HepG2 (cell line): ENCODE results near the gene VASN. TPM values are rescaled to one million over a fixed set of nuclear protein-coding genes. Genes with fewer than 3 reads are reported as not detected.

Experiments
- FOXO4 ChIP-seq: sonication (generic); formaldehyde crosslinking; conservative IDR thresholded peaks from 2 replicates; pipeline ENCODE4 v1.8.1; 2023; ENCODE audit warnings: missing genetic modification reagents
- HHEX ChIP-seq: IDR thresholded peaks from 2 replicates; pipeline ENCODE4 v1.6.1; 2016; ENCODE audit warnings: control low read depth
- IKZF4 ChIP-seq: sonication (generic); formaldehyde crosslinking; IDR thresholded peaks from 2 replicates; pipeline ENCODE4 v1.5.1; 2020; ENCODE audit warnings: borderline replicate concordance, mild to moderate bottlenecking, low read depth, missing genetic modification reagents; ENCODE audit errors: not compliant biosample characterization
- KDM6A ChIP-seq: IDR thresholded peaks from 2 replicates; pipeline ENCODE4 v1.6.1; 2016; ENCODE audit warnings: low read depth
- PBX2 ChIP-seq: IDR thresholded peaks from 2 replicates; pipeline ENCODE4 v1.6.1; 2016; ENCODE audit warnings: control low read depth
- RXRA ChIP-seq: sonication (generic); formaldehyde crosslinking; IDR thresholded peaks from 2 replicates; pipeline ENCODE4 v1.5.1; 2020; ENCODE audit warnings: missing genetic modification reagents
- TRIM22 ChIP-seq: fragments of 450-650 bp; IDR thresholded peaks from 2 replicates; pipeline ENCODE4 v1.6.1; 2017
- ZBTB33 ChIP-seq: sonication (generic); formaldehyde crosslinking; IDR thresholded peaks from 2 replicates; pipeline ENCODE4 v1.4.0; 2020; ENCODE audit warnings: missing genetic modification reagents
- ZMAT3 ChIP-seq: sonication (generic); formaldehyde crosslinking; conservative IDR thresholded peaks from 2 replicates; pipeline ENCODE4 v1.7.0; 2021; ENCODE audit warnings: missing genetic modification reagents
- ZNF317 ChIP-seq: sonication (generic); formaldehyde crosslinking; IDR thresholded peaks from 2 replicates; pipeline ENCODE4 v1.5.0; 2020; ENCODE audit warnings: mild to moderate bottlenecking, missing genetic modification reagents
- ZNF44 ChIP-seq: sonication (generic); formaldehyde crosslinking; IDR thresholded peaks from 2 replicates; pipeline ENCODE4 v1.5.1; 2020; ENCODE audit warnings: mild to moderate bottlenecking, missing genetic modification reagents
- ZNF441 ChIP-seq: sonication (generic); formaldehyde crosslinking; IDR thresholded peaks from 2 replicates; pipeline ENCODE4 v1.7.0; 2021; ENCODE audit warnings: missing genetic modification reagents, borderline replicate concordance
- ZSCAN20 ChIP-seq: sonication (generic); formaldehyde crosslinking; IDR thresholded peaks from 2 replicates; pipeline ENCODE4 v1.4.0; 2020; ENCODE audit warnings: missing genetic modification reagents, mild to moderate bottlenecking, borderline replicate concordance
- ZSCAN9 ChIP-seq: IDR thresholded peaks from 2 replicates; pipeline ENCODE4 v1.6.1; 2016; ENCODE audit warnings: borderline replicate concordance
- polyA plus RNA-seq, 8 experiments: library from polyadenylated mRNA; depleted of rRNA in 3 of 8; stranded (reverse) in 7 of 8; unstranded in 1 of 8; fragments of >200 nt; fragmentation: Illumina TruSeq in 4 of 8; extraction: Trizol in 4 of 8; gene quantifications; 2 replicates each; pipeline versions ENCODE4 v1.2.1 to v1.2.3, GENCODE V29; 2011 to 2016; ENCODE audit warnings: low read depth in 4 of 8, missing spikeins in 1 of 8, mixed read lengths in 1 of 8; ENCODE audit not compliant: insufficient read depth in 1 of 8
- total RNA-seq, 5 experiments: library from RNA; depleted of rRNA; stranded (reverse); fragments of >200 nt; fragmentation: Illumina TruSeq; extraction: Trizol; gene quantifications; 2 replicates each; pipeline ENCODE4 v1.2.3, GENCODE V29; 2016; ENCODE audit warnings: low read depth in 1 of 5
- TF ChIP-seq, protein P1 (sequence below): sonication (generic); formaldehyde crosslinking; IDR thresholded peaks from 2 replicates; pipeline ENCODE4 v1.4.0; 2020; ENCODE audit warnings: missing genetic modification reagents
- TF ChIP-seq, protein P2 (sequence below): sonication (generic); formaldehyde crosslinking; IDR thresholded peaks from 2 replicates; pipeline ENCODE4 v1.5.0; 2020; ENCODE audit warnings: mild to moderate bottlenecking, missing genetic modification reagents, borderline replicate concordance

Gene VASN
- total and polyA plus RNA-seq, 2 of the 13 experiments (the other 11 are each of a cell fraction or from before 2014, with no cell fraction given), result 8.4 to 18.2 TPM

DNA sequence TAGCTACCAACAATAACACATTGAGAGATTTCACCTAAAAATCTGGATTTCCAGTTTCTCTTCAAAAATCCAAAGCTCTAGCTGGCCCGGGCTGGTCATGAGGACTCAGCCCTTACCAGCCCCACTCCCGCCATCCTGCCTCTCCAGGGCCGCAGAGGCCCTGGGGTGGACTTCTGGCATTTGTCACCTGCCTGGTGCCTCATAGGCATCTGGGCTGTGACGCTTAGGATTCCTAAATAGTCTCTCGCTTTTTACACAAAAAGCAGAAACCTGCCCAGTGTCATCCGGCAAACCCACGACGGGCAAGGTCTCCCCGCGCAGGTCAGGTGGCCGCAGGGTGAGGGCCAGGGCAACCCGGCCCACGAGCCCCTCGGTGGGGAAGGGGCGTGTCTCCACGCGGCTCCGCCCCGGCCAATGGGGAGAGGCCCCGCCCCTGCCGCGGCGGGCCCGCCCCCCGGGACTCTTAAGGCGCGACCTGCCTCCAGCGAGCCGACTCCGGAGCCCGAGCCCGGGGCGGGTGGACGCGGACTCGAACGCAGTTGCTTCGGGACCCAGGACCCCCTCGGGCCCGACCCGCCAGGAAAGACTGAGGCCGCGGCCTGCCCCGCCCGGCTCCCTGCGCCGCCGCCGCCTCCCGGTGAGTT lies at the start of gene VASN (continued):
- TF ChIP-seq, protein P1, sequence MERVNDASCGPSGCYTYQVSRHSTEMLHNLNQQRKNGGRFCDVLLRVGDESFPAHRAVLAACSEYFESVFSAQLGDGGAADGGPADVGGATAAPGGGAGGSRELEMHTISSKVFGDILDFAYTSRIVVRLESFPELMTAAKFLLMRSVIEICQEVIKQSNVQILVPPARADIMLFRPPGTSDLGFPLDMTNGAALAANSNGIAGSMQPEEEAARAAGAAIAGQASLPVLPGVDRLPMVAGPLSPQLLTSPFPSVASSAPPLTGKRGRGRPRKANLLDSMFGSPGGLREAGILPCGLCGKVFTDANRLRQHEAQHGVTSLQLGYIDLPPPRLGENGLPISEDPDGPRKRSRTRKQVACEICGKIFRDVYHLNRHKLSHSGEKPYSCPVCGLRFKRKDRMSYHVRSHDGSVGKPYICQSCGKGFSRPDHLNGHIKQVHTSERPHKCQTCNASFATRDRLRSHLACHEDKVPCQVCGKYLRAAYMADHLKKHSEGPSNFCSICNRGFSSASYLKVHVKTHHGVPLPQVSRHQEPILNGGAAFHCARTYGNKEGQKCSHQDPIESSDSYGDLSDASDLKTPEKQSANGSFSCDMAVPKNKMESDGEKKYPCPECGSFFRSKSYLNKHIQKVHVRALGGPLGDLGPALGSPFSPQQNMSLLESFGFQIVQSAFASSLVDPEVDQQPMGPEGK, result peak; percentile 40; the same call in 1 of the 2 replicates
- TF ChIP-seq, protein P2, sequence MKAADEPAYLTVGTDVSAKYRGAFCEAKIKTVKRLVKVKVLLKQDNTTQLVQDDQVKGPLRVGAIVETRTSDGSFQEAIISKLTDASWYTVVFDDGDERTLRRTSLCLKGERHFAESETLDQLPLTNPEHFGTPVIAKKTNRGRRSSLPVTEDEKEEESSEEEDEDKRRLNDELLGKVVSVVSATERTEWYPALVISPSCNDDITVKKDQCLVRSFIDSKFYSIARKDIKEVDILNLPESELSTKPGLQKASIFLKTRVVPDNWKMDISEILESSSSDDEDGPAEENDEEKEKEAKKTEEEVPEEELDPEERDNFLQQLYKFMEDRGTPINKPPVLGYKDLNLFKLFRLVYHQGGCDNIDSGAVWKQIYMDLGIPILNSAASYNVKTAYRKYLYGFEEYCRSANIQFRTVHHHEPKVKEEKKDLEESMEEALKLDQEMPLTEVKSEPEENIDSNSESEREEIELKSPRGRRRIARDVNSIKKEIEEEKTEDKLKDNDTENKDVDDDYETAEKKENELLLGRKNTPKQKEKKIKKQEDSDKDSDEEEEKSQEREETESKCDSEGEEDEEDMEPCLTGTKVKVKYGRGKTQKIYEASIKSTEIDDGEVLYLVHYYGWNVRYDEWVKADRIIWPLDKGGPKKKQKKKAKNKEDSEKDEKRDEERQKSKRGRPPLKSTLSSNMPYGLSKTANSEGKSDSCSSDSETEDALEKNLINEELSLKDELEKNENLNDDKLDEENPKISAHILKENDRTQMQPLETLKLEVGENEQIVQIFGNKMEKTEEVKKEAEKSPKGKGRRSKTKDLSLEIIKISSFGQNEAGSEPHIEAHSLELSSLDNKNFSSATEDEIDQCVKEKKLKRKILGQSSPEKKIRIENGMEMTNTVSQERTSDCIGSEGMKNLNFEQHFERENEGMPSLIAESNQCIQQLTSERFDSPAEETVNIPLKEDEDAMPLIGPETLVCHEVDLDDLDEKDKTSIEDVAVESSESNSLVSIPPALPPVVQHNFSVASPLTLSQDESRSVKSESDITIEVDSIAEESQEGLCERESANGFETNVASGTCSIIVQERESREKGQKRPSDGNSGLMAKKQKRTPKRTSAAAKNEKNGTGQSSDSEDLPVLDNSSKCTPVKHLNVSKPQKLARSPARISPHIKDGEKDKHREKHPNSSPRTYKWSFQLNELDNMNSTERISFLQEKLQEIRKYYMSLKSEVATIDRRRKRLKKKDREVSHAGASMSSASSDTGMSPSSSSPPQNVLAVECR, result peak; percentile 41; the same call in 1 of the 2 replicates
- peak; percentile 37; the same call in 1 of the 2 replicates for TF ChIP-seq RXRA (CRISPR knock-in tag)
- TF ChIP-seq PBX2 (CRISPR knock-in tag), result no peak
- peak; percentile 57; the same call in 1 of the 2 replicates for TF ChIP-seq ZSCAN9 (CRISPR knock-in tag)
- TF ChIP-seq ZMAT3, result peak; percentile 81
- TF ChIP-seq ZNF441, result peak; percentile 63; the same call in 1 of the 2 replicates
- no peak for TF ChIP-seq ZBTB33 (CRISPR knock-in tag)
- no peak for TF ChIP-seq IKZF4 (CRISPR knock-in tag)
- 0 out of 2 replicates have a peak, but pooled peaks have one; percentile 40 for TF ChIP-seq ZSCAN20 (CRISPR knock-in tag)
- no peak for TF ChIP-seq ZNF317 (CRISPR knock-in tag)
- no peak for TF ChIP-seq HHEX (CRISPR knock-in tag)
- TF ChIP-seq KDM6A (CRISPR knock-in tag), result no peak
- TF ChIP-seq ZNF44, result no peak
- no peak for TF ChIP-seq FOXO4 (CRISPR knock-in tag)
- no peak for TF ChIP-seq TRIM22
